KG1 (cell line): ENCODE data around the gene BBS9.
"Not testable (repeated sequence)": the region's sequence is repeated elsewhere in the genome, so short reads cannot be mapped to it uniquely, and the experiment has no call there.

Experiments
- DNase-seq: peaks from one replicate; lab custom pipeline; 2025; lab: John Stamatoyannopoulos, UW

BBS9 gene

GRCh38 chr7:33433357-33433756, 304.0 kb downstream of the BBS9 start:
- no peak for DNase-seq

- DNase-seq: no peak
These were observed 315.1 kb downstream of the BBS9 start for GRCh38 chr7:33444511-33444910.

GRCh38 chr7:33446551-33446950, 317.2 kb downstream of the BBS9 start:
- DNase-seq: no peak

- DNase-seq: no peak
These were observed 318.7 kb downstream of the BBS9 start for GRCh38 chr7:33448035-33448434.

- DNase-seq: no peak
These were observed 320.5 kb downstream of the BBS9 start for GRCh38 chr7:33449847-33450246.

GRCh38 chr7:33452805-33453502, 323.6 kb downstream of the BBS9 start:
- DNase-seq: no peak

GRCh38 chr7:33457039-33457438, 327.7 kb downstream of the BBS9 start:
- DNase-seq: no peak

- no peak for DNase-seq
These were observed 329.2 kb downstream of the BBS9 start for GRCh38 chr7:33458581-33458980.

GRCh38 chr7:33459340-33459751, 330.0 kb downstream of the BBS9 start:
- DNase-seq: no peak

- DNase-seq: no peak
These were observed 333.8 kb downstream of the BBS9 start for GRCh38 chr7:33463131-33463530.

- no peak for DNase-seq
These were observed 336.8 kb downstream of the BBS9 start for GRCh38 chr7:33466203-33466602.

- DNase-seq: no peak
These were observed 342.4 kb downstream of the BBS9 start for GRCh38 chr7:33471636-33472242.

GRCh38 chr7:33472348-33473025, 343.1 kb downstream of the BBS9 start:
- DNase-seq: no peak

- no peak for DNase-seq
These were observed 348.5 kb downstream of the BBS9 start for GRCh38 chr7:33477719-33478480.

- not testable (repeated sequence) for DNase-seq
These were observed 355.1 kb downstream of the BBS9 start for GRCh38 chr7:33484476-33484875.

GRCh38 chr7:33485747-33486493, 356.6 kb downstream of the BBS9 start:
- DNase-seq: no peak

- DNase-seq: no peak
These were observed 357.3 kb downstream of the BBS9 start for GRCh38 chr7:33486633-33487032.

GRCh38 chr7:33487998-33488682, 358.8 kb downstream of the BBS9 start:
- DNase-seq: no peak

GRCh38 chr7:33494474-33494873, 365.1 kb downstream of the BBS9 start:
- no peak for DNase-seq

- no peak for DNase-seq
These were observed 365.8 kb downstream of the BBS9 start for GRCh38 chr7:33495207-33495606.

- no peak for DNase-seq
These were observed 367.7 kb downstream of the BBS9 start for GRCh38 chr7:33497051-33497450.
